ENCODE results near the gene FOXP3. TPM values are rescaled to one million over a fixed set of nuclear protein-coding genes. Genes with fewer than 3 reads are reported as not detected.

Gene FOXP3
- total and polyA plus RNA-seq, 2 of the 4 experiments (the other 2 are of a cell fraction) = 0.05 TPM; not detected in 1

DNA sequence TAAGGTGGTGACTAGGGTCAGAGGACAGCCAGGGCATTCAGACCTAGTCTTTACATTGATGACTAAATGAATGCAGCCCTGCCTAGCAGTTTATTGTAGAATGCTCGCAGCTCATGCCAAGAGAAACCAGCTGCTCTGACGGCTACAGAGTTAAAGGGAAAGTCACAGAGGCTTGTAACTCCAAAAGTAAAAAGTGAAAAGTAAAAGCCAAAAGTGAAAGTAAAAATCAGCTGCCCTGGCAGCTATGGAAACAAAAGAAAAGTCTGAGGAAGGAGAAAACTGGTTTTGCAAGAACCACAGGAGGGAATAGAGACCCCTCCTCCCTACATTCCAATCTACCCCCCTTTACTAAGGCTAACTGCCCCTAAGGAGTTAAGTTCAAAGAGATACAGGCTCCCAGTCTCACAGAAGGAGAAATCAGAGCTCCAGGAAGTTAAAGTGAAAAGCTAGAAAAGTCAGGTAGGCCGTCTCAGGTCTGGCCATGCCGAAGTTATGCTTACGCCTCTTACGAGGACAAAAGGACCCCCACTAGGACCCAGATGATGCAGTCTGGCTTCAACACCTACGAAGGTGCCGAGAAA is 45.0 kb upstream of the FOXP3 start:
- Histone ChIP-seq H3K18ac (ENCODE audit: low read depth, low read length) (peak overlapping the region; percentile 54; the same call in 1 of the 2 replicates), H2BK5ac (ENCODE audit: low read depth, low read length, poor library complexity, severe bottlenecking) (no peak overlapping the region), H2AK9ac (replicated peaks; ENCODE audit: low read depth, low read length, poor library complexity) (no peak overlapping the region), H4K20me1 (ENCODE audit: insufficient read depth, low read length) (no peaks in the 10 kb centered on the region), H3K9ac (ENCODE audit: low read depth, low read length) (peak overlapping the region; percentile 42; the same call in 1 of the 2 replicates), H4K8ac (ENCODE audit: low read depth in 2 of 2, low read length in 2 of 2) (peak overlapping the region in 1 of 2 experiments; percentile 47; a peak in 1 of 4 replicates), H4K91ac (ENCODE audit: insufficient read depth, low read depth, low read length) (no peak overlapping the region), H3K4ac (ENCODE audit: low read depth, low read length) (no peak overlapping the region), H2AK5ac (ENCODE audit: low read depth, low read length) (no peak overlapping the region), H3K27ac (ENCODE audit: insufficient read depth, low read length) (peak overlapping the region; percentile 23; the same call in 1 of the 2 replicates), H3K4me2 (ENCODE audit: low read depth, low read length) (peak overlapping the region; percentile 89), H2BK15ac (ENCODE audit: low read depth, low read length) (no peak overlapping the region), H3K36me3 (ENCODE audit: control insufficient read depth, insufficient read depth, low read length) (no peaks in the 10 kb centered on the region), H3K79me1 (ENCODE audit: low read depth in 1 of 2, low read length in 2 of 2) (no peaks in the 10 kb centered on the region), H3K27me3 (ENCODE audit: control insufficient read depth, insufficient read depth, low read length) (peaks cover 4% of the 10 kb centered on the region; the same call in 1 of the 2 replicates), H3K4me3 (ENCODE audit: insufficient read depth, low read depth, low read length) (peak overlapping the region; percentile 7), H3K56ac (ENCODE audit: extremely low read depth, insufficient read depth, low read length) (no peak overlapping the region), H3K4me1 (ENCODE audit: control insufficient read depth, insufficient read depth, low read length) (0 out of 2 replicates have a peak, but pooled peaks cover 3% of the 10 kb centered on the region), H3K9me3 (ENCODE audit: control insufficient read depth, insufficient read depth, low read length) (no peaks in the 10 kb centered on the region), H4K5ac (ENCODE audit: low read depth, low read length) (peak overlapping the region; percentile 86; the same call in 1 of the 2 replicates), H2AFZ (replicated peaks; ENCODE audit: low read length, poor library complexity) (peak overlapping the region; percentile 64), H2BK120ac (ENCODE audit: low read depth, low read length) (no peak overlapping the region), H2BK20ac (ENCODE audit: low read depth, low read length) (no peak overlapping the region), H3K14ac (replicated peaks; ENCODE audit: low read depth, low read length) (no peak overlapping the region), H3K23ac (ENCODE audit: low read depth, low read length) (no peak overlapping the region), H3K9me1 (ENCODE audit: insufficient read depth, low read length) (no peaks in the 10 kb centered on the region)
- CTCF ChIA-PET = no interaction called here
- dilution Hi-C loops (cut with HindIII; ENCODE audit: low sequenced_read_pairs, unreplicated experiment) = no loop called here
- TF ChIP-seq RCOR1 (IDR thresholded peaks at IDR 0.05; ENCODE audit: insufficient replicate concordance, low read length) (no peak), MAZ (IDR thresholded peaks at IDR 0.05; ENCODE audit: borderline replicate concordance, low read depth, low read length) (no peak), FOS (IDR thresholded peaks at IDR 0.05; ENCODE audit: low read depth, low read length) (no peak), NFE2L2 (IDR thresholded peaks at IDR 0.05; ENCODE audit: low read depth, low read length) (no peak), CEBPB (IDR thresholded peaks at IDR 0.05; ENCODE audit: low read depth, low read length) (no peak), MAFK (IDR thresholded peaks at IDR 0.05; ENCODE audit: low read depth, low read length) (no peak), POLR2A (IDR thresholded peaks at IDR 0.05; ENCODE audit: low read depth, low read length) (no peak), RFX5 (IDR thresholded peaks at IDR 0.05; ENCODE audit: low read depth, low read length) (no peak), USF2 (IDR thresholded peaks at IDR 0.05; ENCODE audit: low read depth, low read length) (no peak), BHLHE40 (IDR thresholded peaks at IDR 0.05; ENCODE audit: low read depth, low read length) (no peak), CTCF (conservative IDR thresholded peaks at IDR 0.05; ENCODE audit: low read depth, low read length) (no peak), CHD1 (IDR thresholded peaks at IDR 0.05; ENCODE audit: low read depth, low read length) (no peak), ELK1 (IDR thresholded peaks at IDR 0.05; ENCODE audit: borderline replicate concordance, low read depth, low read length) (no peak), MXI1 (IDR thresholded peaks at IDR 0.05; ENCODE audit: borderline replicate concordance, low read depth, low read length) (no peak), SMC3 (IDR thresholded peaks at IDR 0.05; ENCODE audit: low read depth, low read length) (no peak), RAD21 (IDR thresholded peaks at IDR 0.05; ENCODE audit: low read length) (no peak)
- 0% methylated on average over 1 of the region's 8 CpGs; no CpG with 5 or more reads in 1 of the 2 experiments for WGBS, 2 experiments (ENCODE audit: extremely low coverage in 2 of 2, insufficient read length in 1 of 2)
- in situ Hi-C loops (cut with MboI; ENCODE audit: low sequenced_read_pairs) = no loop called here
- intact Hi-C loops (cut with micrococcal nuclease) = no loop called here
- POLR2A ChIA-PET (ENCODE audit: unreplicated experiment) = no interaction called here
- BruUV-seq (replicated peaks) = no TSS peak
- peak; percentile 72 for ATAC-seq (ENCODE audit: low read depth)
- peak; percentile 22 for DNase-seq
